H9 (cell line): ENCODE data around the gene FRMD4B. TPM values are rescaled to one million over a fixed set of nuclear protein-coding genes. Genes with fewer than 3 reads are reported as not detected.

Source experiments
- DNase-seq: peaks from one replicate; pipeline ENCODE4 v3.0.0-alpha.2; 2017
- H2AFZ ChIP-seq: one replicate; pipeline ENCODE4 v1.6.1; 2013; ENCODE audit warnings: mild to moderate bottlenecking, low read length, control low read depth, moderate library complexity
- H2AK5ac ChIP-seq: 2 replicates; pipeline ENCODE4 v1.6.1; 2013; ENCODE audit warnings: low read length, control low read depth, mixed read lengths; ENCODE audit not compliant: insufficient read length
- H2BK120ac ChIP-seq: one replicate; pipeline ENCODE4 v1.6.1; 2013; ENCODE audit warnings: low read depth, mild to moderate bottlenecking, low read length, control low read depth, inconsistent platforms; ENCODE audit not compliant: poor library complexity, severe bottlenecking
- H2BK12ac ChIP-seq: 2 replicates; pipeline ENCODE4 v1.6.1; 2013; ENCODE audit warnings: low read length, control low read depth, mixed read lengths, low read depth; ENCODE audit not compliant: insufficient read length
- H2BK15ac ChIP-seq: 2 replicates; pipeline ENCODE4 v1.6.1; 2013; ENCODE audit warnings: low read depth, low read length, control low read depth
- H2BK20ac ChIP-seq: one replicate; pipeline ENCODE4 v1.6.1; 2013; ENCODE audit warnings: low read depth, mild to moderate bottlenecking, low read length, control low read depth, inconsistent platforms; ENCODE audit not compliant: poor library complexity, severe bottlenecking
- H2BK5ac ChIP-seq: 2 replicates; pipeline ENCODE4 v1.6.1; 2013; ENCODE audit warnings: low read length, control low read depth, mixed read lengths; ENCODE audit not compliant: insufficient read length
- H3K14ac ChIP-seq: 2 replicates; pipeline ENCODE4 v1.6.1; 2013; ENCODE audit warnings: low read length, control low read depth; ENCODE audit not compliant: insufficient read depth
- H3K18ac ChIP-seq: 2 replicates; pipeline ENCODE4 v1.6.1; 2013; ENCODE audit warnings: low read depth, mild to moderate bottlenecking, mixed read lengths, low read length, control low read depth; ENCODE audit not compliant: insufficient read length
- H3K23ac ChIP-seq: 2 replicates; pipeline ENCODE4 v1.6.1; 2013; ENCODE audit warnings: low read length, control low read depth, mixed read lengths, low read depth; ENCODE audit not compliant: insufficient read length
- H3K23me2 ChIP-seq: 2 replicates; pipeline ENCODE4 v1.6.1; 2013; ENCODE audit warnings: low read depth, mild to moderate bottlenecking, mixed read lengths, low read length, control low read depth; ENCODE audit not compliant: insufficient read length, poor library complexity, severe bottlenecking
- H3K27ac ChIP-seq: 2 replicates; pipeline ENCODE4 v1.5.1; 2013; ENCODE audit warnings: low read length, control low read depth, mixed read lengths, low read depth; ENCODE audit not compliant: insufficient read length
- H3K27me3 ChIP-seq: 2 replicates; pipeline ENCODE4 v1.6.1; 2013; ENCODE audit warnings: low read length, control low read depth, inconsistent platforms; ENCODE audit not compliant: insufficient read depth
- H3K4ac ChIP-seq: 2 replicates; pipeline ENCODE4 v1.6.1; 2013; ENCODE audit warnings: low read depth, mild to moderate bottlenecking, control low read depth, inconsistent platforms, low read length, moderate library complexity
- H3K4me1 ChIP-seq: 2 replicates; pipeline ENCODE4 v1.6.1; 2013; ENCODE audit warnings: low read length, control low read depth, inconsistent platforms; ENCODE audit not compliant: insufficient read depth
- H3K4me2 ChIP-seq: 2 replicates; pipeline ENCODE4 v1.6.1; 2013; ENCODE audit warnings: low read length, control low read depth, mixed read lengths; ENCODE audit not compliant: insufficient read length, insufficient read depth
- H3K56ac ChIP-seq: 2 replicates; pipeline ENCODE4 v1.6.1; 2013; ENCODE audit warnings: low read depth, mild to moderate bottlenecking, mixed read lengths, low read length, control low read depth; ENCODE audit not compliant: insufficient read length
- H3K79me1 ChIP-seq: 2 replicates; pipeline ENCODE4 v1.6.1; 2013; ENCODE audit warnings: low read depth, mild to moderate bottlenecking, moderate library complexity, low read length, control low read depth, inconsistent platforms; ENCODE audit not compliant: insufficient read depth, poor library complexity, severe bottlenecking
- H3K79me2 ChIP-seq: 2 replicates; pipeline ENCODE4 v1.6.1; 2013; ENCODE audit warnings: low read length, control low read depth, inconsistent platforms; ENCODE audit not compliant: insufficient read depth
- H3K9ac ChIP-seq: 2 replicates; pipeline ENCODE4 v1.6.1; 2013; ENCODE audit warnings: low read length, control low read depth, mixed read lengths; ENCODE audit not compliant: insufficient read length; ENCODE audit errors: extremely low read depth
- H3K9me3 ChIP-seq: one replicate; pipeline ENCODE4 v1.6.1; 2013; ENCODE audit warnings: low read depth, low read length, inconsistent platforms; ENCODE audit not compliant: control insufficient read depth
- H3T11ph ChIP-seq: one replicate; pipeline ENCODE4 v1.6.1; 2013; ENCODE audit warnings: mild to moderate bottlenecking, low read length, control low read depth, inconsistent platforms
- H4K20me1 ChIP-seq: one replicate; pipeline ENCODE4 v1.6.1; 2013; ENCODE audit not compliant: control insufficient read depth, insufficient read length, insufficient read depth
- H4K5ac ChIP-seq: 2 replicates; pipeline ENCODE4 v1.6.1; 2013; ENCODE audit warnings: low read depth, mild to moderate bottlenecking, mixed read lengths, low read length, control low read depth; ENCODE audit not compliant: insufficient read length
- H4K8ac ChIP-seq: replicated peaks from 2 replicates; pipeline ENCODE4 v1.6.1; 2013; ENCODE audit warnings: low read length, control low read depth, mixed read lengths, low read depth; ENCODE audit not compliant: insufficient read length
- H4K91ac ChIP-seq: 2 replicates; pipeline ENCODE4 v1.6.1; 2013; ENCODE audit warnings: low read depth, mild to moderate bottlenecking, moderate library complexity, mixed read lengths, low read length, control low read depth; ENCODE audit not compliant: insufficient read length
- H3K27ac Mint-ChIP-seq, 3 experiments: 2 replicates in 2 of 3; 3 replicates in 1 of 3; pipeline ENCODE4 v1.8.0; 2020 to 2021; ENCODE audit warnings: mixed read lengths in 3 of 3, mild to moderate bottlenecking in 1 of 3, moderate library complexity in 1 of 3
- H3K27me3 Mint-ChIP-seq: 2 replicates; pipeline ENCODE4 v1.8.0; 2021; ENCODE audit warnings: low read depth, mild to moderate bottlenecking, moderate library complexity, mixed read lengths
- H3K36me3 Mint-ChIP-seq, 3 experiments: 2 replicates in 2 of 3; 3 replicates in 1 of 3; pipeline ENCODE4 v1.8.0; 2020 to 2021; ENCODE audit warnings: low read depth in 3 of 3, mixed read lengths in 3 of 3; ENCODE audit not compliant: insufficient read depth in 1 of 3
- H3K4me1 Mint-ChIP-seq, 2 experiments: 2 replicates each; pipeline ENCODE4 v1.8.0; 2020; ENCODE audit warnings: mixed read lengths in 2 of 2
- H3K4me3 Mint-ChIP-seq, 2 experiments: 2 replicates in 1 of 2; 3 replicates in 1 of 2; pipeline ENCODE4 v1.8.0; 2020 to 2021; ENCODE audit warnings: mild to moderate bottlenecking in 2 of 2, mixed read lengths in 2 of 2, moderate library complexity in 1 of 2
- H3K9me3 Mint-ChIP-seq, 2 experiments: 2 replicates in 1 of 2; 3 replicates in 1 of 2; pipeline ENCODE4 v1.8.0; 2020; ENCODE audit warnings: mild to moderate bottlenecking in 2 of 2, mixed read lengths in 2 of 2, moderate library complexity in 1 of 2
- CTCF ChIP-seq: fragments of 200-600 bp; sonication (generic); conservative IDR thresholded peaks from 3 replicates; pipeline ENCODE4 v1.8.0; 2021; ENCODE audit warnings: antibody characterized with exemption, mild to moderate bottlenecking
- WGBS: extraction: QIAGEN DNeasy Blood & Tissue Kit; methylation state at CpG from one replicate; pipeline ENCODE4 v1.1.7; 2013; ENCODE audit warnings: missing lambda C conversion rate, low lambda C conversion rate, mixed read lengths; ENCODE audit not compliant: insufficient read length; ENCODE audit errors: extremely low coverage; 5-methylcytosine and 5-hydroxymethylcytosine counted together
- total RNA-seq: library from RNA; stranded (reverse); gene quantifications from 2 replicates; pipeline ENCODE4 v1.2.1, GENCODE V29; 2021

FRMD4B gene
- total RNA-seq, 1 experiment from 2014 or later = 3.4 TPM

GRCh38 chr3:69149586-69149985, 236.3 kb downstream of the FRMD4B start:
- H3T11ph ChIP-seq = no peak overlapping the region
- no peaks in the 10 kb centered on the region for H3K79me2 ChIP-seq
- H2BK15ac ChIP-seq = no peak overlapping the region
- H2AFZ ChIP-seq = no peak overlapping the region
- H2BK20ac ChIP-seq = no peak overlapping the region
- H3K4me2 ChIP-seq = no peak overlapping the region
- Mint-ChIP-seq H3K4me3 (no peak overlapping the region), H3K27me3 (peaks cover 67% of the 10 kb centered on the region), H3K27ac (no peak overlapping the region), H3K36me3 (no peaks in the 10 kb centered on the region), H3K4me1 (peaks cover 6 to 9% of the 10 kb centered on the region in 2 experiments), H3K9me3 (no peaks in the 10 kb centered on the region)
- no peaks in the 10 kb centered on the region for H3K79me1 ChIP-seq
- H3K14ac ChIP-seq = no peak overlapping the region
- DNase-seq = no peak
- no peaks in the 10 kb centered on the region; the same call in 1 of the 2 replicates for H3K4me1 ChIP-seq
- no peak overlapping the region for H2BK5ac ChIP-seq
- H3K56ac ChIP-seq = no peak overlapping the region
- H4K8ac ChIP-seq = no peak overlapping the region
- H3K9ac ChIP-seq = no peak overlapping the region
- H3K23ac ChIP-seq = no peak overlapping the region
- H4K5ac ChIP-seq = no peak overlapping the region
- H2AK5ac ChIP-seq = no peak overlapping the region
- H2BK12ac ChIP-seq = no peak overlapping the region
- H3K27me3 ChIP-seq = no peaks in the 10 kb centered on the region; the same call in 1 of the 2 replicates
- no peak for TF ChIP-seq CTCF
- H3K27ac ChIP-seq = no peak overlapping the region
- H4K91ac ChIP-seq = no peak overlapping the region
- no CpG with 5 or more reads among the region's 3 CpGs for whole genome bisulfite sequencing
- H4K20me1 ChIP-seq = no peaks in the 10 kb centered on the region
- no peaks in the 10 kb centered on the region for H3K9me3 ChIP-seq
- no peak overlapping the region for H2BK120ac ChIP-seq
- H3K18ac ChIP-seq = no peak overlapping the region
- no peak overlapping the region for H3K4ac ChIP-seq
- H3K23me2 ChIP-seq = no peaks in the 10 kb centered on the region
